Left ventricle myocardium inferior (tissue), 1 donor: Measurements from ENCODE around the gene ADCY3. TPM values are rescaled to one million over a fixed set of nuclear protein-coding genes. Genes with fewer than 3 reads are reported as not detected.

Source experiments
- DNase-seq: peaks from one replicate; pipeline ENCODE4 v3.0.0-alpha.2; 2020
- H3K27ac ChIP-seq: fragments of 200-600 bp; replicated peaks from 2 replicates; pipeline ENCODE4 v1.8.0; 2021
- H3K27me3 ChIP-seq: fragments of 200-600 bp; 2 replicates; pipeline ENCODE4 v1.8.0; 2021; ENCODE audit warnings: low read depth
- H3K36me3 ChIP-seq: fragments of 200-600 bp; 2 replicates; pipeline ENCODE4 v1.8.0; 2021
- H3K4me1 ChIP-seq: fragments of 200-600 bp; 2 replicates; pipeline ENCODE4 v1.8.0; 2021
- H3K4me3 ChIP-seq: fragments of 200-600 bp; 2 replicates; pipeline ENCODE4 v1.8.0; 2021; ENCODE audit warnings: mild to moderate bottlenecking, moderate library complexity
- H3K9me3 ChIP-seq: fragments of 200-600 bp; replicated peaks from 2 replicates; pipeline ENCODE4 v1.8.0; 2021
- CTCF ChIP-seq: fragments of 200-600 bp; IDR thresholded peaks from 2 replicates; pipeline ENCODE4 v1.8.0; 2021; ENCODE audit warnings: antibody characterized with exemption, mild to moderate bottlenecking, borderline replicate concordance
- intact Hi-C: fragments of 100-400 bp; cut with micrococcal nuclease; formaldehyde crosslinking; loops from one replicate; pipeline ENCODE4 v1.11.0; 2022
- total RNA-seq: library from RNA; stranded (reverse); fragmentation: NEBNext Ultra II Directional; extraction: Animal tissue kit (Norgen Biotek cat#: 25700); gene quantifications from one replicate; pipeline ENCODE4 v1.2.1, GENCODE V29; 2021
- donor health status: DM: no; HTN: yes; CAD: no; lungs with severe emphysema.

The ADCY3 gene
- total RNA-seq, 1 donor from 2014 or later: 12.8 TPM

GRCh38 chr2:24820175-24820513 lies 99.9 kb downstream of the ADCY3 start:
- H3K4me3 ChIP-seq: no peak overlapping the region
- H3K9me3 ChIP-seq: no peaks in the 10 kb centered on the region
- intact Hi-C loops: no loop called here
- TF ChIP-seq CTCF: no peak
- DNase-seq: no peak
- H3K27ac ChIP-seq: no peak overlapping the region
- H3K27me3 ChIP-seq: no peaks in the 10 kb centered on the region
- H3K4me1 ChIP-seq: peaks cover 11% of the 10 kb centered on the region
- peaks cover 26% of the 10 kb centered on the region for H3K36me3 ChIP-seq

GRCh38 chr2:24819442-24820174 lies 100.4 kb downstream of the ADCY3 start:
- H3K9me3 ChIP-seq: no peaks in the 10 kb centered on the region
- DNase-seq: peak; percentile 11
- no peak overlapping the region for H3K27ac ChIP-seq
- no peak for TF ChIP-seq CTCF
- H3K4me3 ChIP-seq: no peak overlapping the region
- peaks cover 26% of the 10 kb centered on the region for H3K36me3 ChIP-seq
- intact Hi-C loops: no loop called here
- H3K27me3 ChIP-seq: no peaks in the 10 kb centered on the region
- peaks cover 11% of the 10 kb centered on the region for H3K4me1 ChIP-seq

DNA sequence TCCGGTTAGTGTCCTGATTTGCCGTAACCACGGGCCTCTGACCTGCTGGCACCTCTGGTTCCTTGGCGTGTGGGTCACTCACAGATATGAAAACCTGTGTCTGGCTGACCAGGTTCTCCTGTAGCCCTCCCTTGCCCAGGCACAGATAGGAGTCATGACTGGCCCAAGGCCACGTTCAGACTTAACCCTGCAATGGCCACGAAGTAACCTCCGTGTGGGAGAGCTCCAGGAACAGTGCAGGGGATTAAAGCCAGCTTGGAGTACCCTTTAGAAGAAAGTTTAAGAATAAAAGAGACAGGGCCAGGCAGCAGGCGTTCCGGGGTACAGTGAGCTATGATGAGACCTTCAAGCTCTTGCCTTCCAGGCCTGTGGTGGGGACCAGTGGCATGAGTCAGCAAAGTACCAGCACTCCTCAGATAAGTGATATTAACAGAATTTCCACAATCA lies 101.3 kb downstream of the ADCY3 start:
- Histone ChIP-seq H3K4me1 (peaks cover 11% of the 10 kb centered on the region), H3K4me3 (no peak overlapping the region), H3K27me3 (no peaks in the 10 kb centered on the region), H3K27ac (no peak overlapping the region), H3K36me3 (peaks cover 26% of the 10 kb centered on the region), H3K9me3 (no peaks in the 10 kb centered on the region)
- DNase-seq: no peak
- intact Hi-C loops: no loop called here
- no peak for TF ChIP-seq CTCF

DNA sequence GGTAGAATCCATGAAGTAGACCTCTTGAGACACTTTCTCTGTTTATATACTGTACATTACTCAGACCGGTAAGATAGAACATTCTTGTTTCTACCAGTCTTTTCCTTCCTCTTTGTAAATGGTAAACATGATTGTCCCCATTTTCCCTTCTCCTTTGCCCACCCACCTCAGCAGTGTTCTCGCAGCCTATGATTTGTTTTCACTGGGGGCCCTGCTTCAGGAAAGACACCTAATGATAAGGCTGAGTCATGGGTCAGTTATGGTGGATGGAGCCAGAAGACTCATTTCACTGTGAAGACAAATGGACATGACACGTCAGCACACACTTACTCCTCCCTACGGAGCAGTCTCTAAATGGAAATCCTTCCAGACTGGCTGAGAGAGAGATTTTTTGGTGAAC lies 103.2 kb downstream of the ADCY3 start:
- H3K4me3 ChIP-seq: no peak overlapping the region
- TF ChIP-seq CTCF: no peak
- H3K27me3 ChIP-seq: no peaks in the 10 kb centered on the region
- intact Hi-C loops: no loop called here
- peaks cover 19% of the 10 kb centered on the region for H3K36me3 ChIP-seq
- H3K27ac ChIP-seq: no peak overlapping the region
- peaks cover 11% of the 10 kb centered on the region for H3K4me1 ChIP-seq
- H3K9me3 ChIP-seq: no peaks in the 10 kb centered on the region
- no peak for DNase-seq

GRCh38 chr2:24816404-24816803 lies 103.6 kb downstream of the ADCY3 start:
- TF ChIP-seq CTCF: no peak
- Histone ChIP-seq H3K9me3 (no peaks in the 10 kb centered on the region), H3K4me3 (no peak overlapping the region), H3K4me1 (peaks cover 11% of the 10 kb centered on the region), H3K36me3 (peaks cover 18% of the 10 kb centered on the region), H3K27ac (no peak overlapping the region), H3K27me3 (no peaks in the 10 kb centered on the region)
- intact Hi-C loops: no loop called here
- DNase-seq: no peak
